Immature natural killer cell (primary cell): ENCODE data around the gene KCNQ1. TPM values are rescaled to one million over a fixed set of nuclear protein-coding genes. Genes with fewer than 3 reads are reported as not detected.

ENCODE experiments used
- DNase-seq, 3 donors: peaks; one replicate each; pipeline ENCODE4 v3.0.0; 2022; ENCODE audit warnings: mixed read lengths in 1 of 3
- H3K27ac Mint-ChIP-seq, 6 donors: one replicate each; pipeline ENCODE4 v1.8.0; 2020; ENCODE audit warnings: mixed read lengths in 6 of 6, mild to moderate bottlenecking in 5 of 6, inconsistent platforms in 4 of 6, moderate library complexity in 3 of 6
- H3K27me3 Mint-ChIP-seq, 3 donors: one replicate each; pipeline ENCODE4 v1.8.0; 2020 to 2021; ENCODE audit warnings: low read depth in 3 of 3, mild to moderate bottlenecking in 3 of 3, mixed read lengths in 3 of 3, moderate library complexity in 3 of 3, inconsistent platforms in 1 of 3
- H3K36me3 Mint-ChIP-seq, 3 donors: one replicate each; pipeline ENCODE4 v1.8.0; 2020; ENCODE audit warnings: mixed read lengths in 3 of 3, inconsistent platforms in 2 of 3, mild to moderate bottlenecking in 2 of 3
- H3K4me1 Mint-ChIP-seq, 2 donors: one replicate each; pipeline ENCODE4 v1.8.0; 2020; ENCODE audit warnings: inconsistent platforms in 2 of 2, mild to moderate bottlenecking in 2 of 2, mixed read lengths in 2 of 2, moderate library complexity in 1 of 2
- H3K4me3 Mint-ChIP-seq, 5 donors: one replicate each; pipeline ENCODE4 v1.8.0; 2020; ENCODE audit warnings: mild to moderate bottlenecking in 5 of 5, mixed read lengths in 5 of 5, inconsistent platforms in 3 of 5, moderate library complexity in 3 of 5
- H3K9me3 Mint-ChIP-seq, 6 donors: one replicate each; pipeline ENCODE4 v1.8.0; 2020; ENCODE audit warnings: mild to moderate bottlenecking in 6 of 6, mixed read lengths in 6 of 6, inconsistent platforms in 4 of 6, moderate library complexity in 3 of 6
- polyA plus RNA-seq, 3 donors: library from polyadenylated mRNA; unstranded; fragments of 300-500 nt; fragmentation: Illumina TruSeq; gene quantifications; one replicate each; pipeline ENCODE4 v1.2.3, GENCODE V29; 2021

The KCNQ1 gene
- polyA plus RNA-seq, 3 donors from 2014 or later, result 0.13 to 1.1 (median 0.73) TPM

GRCh38 chr11:2718817-2719438, 274.1 kb downstream of the KCNQ1 start:
- no peaks in the 10 kb centered on the region for H3K36me3 Mint-ChIP-seq
- H3K9me3 Mint-ChIP-seq, result no peaks in the 10 kb centered on the region
- no peak for DNase-seq
- H3K4me1 Mint-ChIP-seq, result no peaks in the 10 kb centered on the region
- H3K27me3 Mint-ChIP-seq, result peaks cover 0 to 2% (median 0%) of the 10 kb centered on the region in 3 donors
- H3K4me3 Mint-ChIP-seq, result no peak overlapping the region
- no peak overlapping the region for H3K27ac Mint-ChIP-seq

GRCh38 chr11:2719831-2720590, 275.2 kb downstream of the KCNQ1 start:
- DNase-seq, result no peak
- H3K9me3 Mint-ChIP-seq, result no peaks in the 10 kb centered on the region
- peaks cover 0 to 2% (median 2%) of the 10 kb centered on the region in 3 donors for H3K27me3 Mint-ChIP-seq
- H3K27ac Mint-ChIP-seq, result no peak overlapping the region
- H3K4me1 Mint-ChIP-seq, result no peaks in the 10 kb centered on the region
- no peaks in the 10 kb centered on the region for H3K36me3 Mint-ChIP-seq
- no peak overlapping the region for H3K4me3 Mint-ChIP-seq

DNA sequence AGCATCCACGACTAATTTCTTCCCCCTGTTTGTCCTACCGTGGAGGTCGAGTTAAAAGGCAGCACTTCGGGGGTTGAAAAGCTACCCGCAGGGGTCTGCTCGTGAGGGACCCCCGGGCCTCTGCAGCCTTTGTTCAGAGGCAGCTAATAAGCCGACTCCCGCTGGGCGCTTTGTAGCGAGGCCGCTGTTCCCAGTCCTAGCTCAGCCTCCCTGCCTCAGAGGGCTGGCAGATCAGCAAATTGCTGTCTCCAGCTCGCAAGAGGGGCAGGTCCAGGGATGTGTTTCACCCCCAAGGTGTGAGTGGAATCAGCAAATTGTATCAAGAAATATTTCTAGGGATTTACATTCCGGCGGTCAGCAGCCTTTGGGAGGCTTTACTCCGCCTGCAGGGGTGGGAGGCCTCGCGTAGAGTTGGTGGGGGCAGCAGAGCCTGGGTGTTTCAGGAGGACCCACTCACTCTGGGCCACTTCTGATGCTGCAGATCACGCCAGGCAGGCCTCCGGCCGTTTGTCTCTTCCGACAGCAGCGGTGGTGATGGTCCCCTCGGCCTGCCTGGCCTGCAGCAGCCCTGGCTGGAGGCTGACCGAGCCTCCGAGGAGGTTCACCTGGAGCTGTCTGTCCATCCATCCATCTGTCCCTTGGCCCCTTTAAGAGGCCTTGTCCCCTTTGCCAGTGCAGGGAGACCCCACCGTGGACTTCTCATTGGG, 276.6 kb downstream of the KCNQ1 start:
- Mint-ChIP-seq H3K27me3 (peaks cover 0 to 2% (median 2%) of the 10 kb centered on the region in 3 donors), H3K27ac (no peak overlapping the region), H3K9me3 (no peaks in the 10 kb centered on the region), H3K4me3 (no peak overlapping the region), H3K4me1 (no peaks in the 10 kb centered on the region), H3K36me3 (no peaks in the 10 kb centered on the region)
- no peak for DNase-seq

DNA sequence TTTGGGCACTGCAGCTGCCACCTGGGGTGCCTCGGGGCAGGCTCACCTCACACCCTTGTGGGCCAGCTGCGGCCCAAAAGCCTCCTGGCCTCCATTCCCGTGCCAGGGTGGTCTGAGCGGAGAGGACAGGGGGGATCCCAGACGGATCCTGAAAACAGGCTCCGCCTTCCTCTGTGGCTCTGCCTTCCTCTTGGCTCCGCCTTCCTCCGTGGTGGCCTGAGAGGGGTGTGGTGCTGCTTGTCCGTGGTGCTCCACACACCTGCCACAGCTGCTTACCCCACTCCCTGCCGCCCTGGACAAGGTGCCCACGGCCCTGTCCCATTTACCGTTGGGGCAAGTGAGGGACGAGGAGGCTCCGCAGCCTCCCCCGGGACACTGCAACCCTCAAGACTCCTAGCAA, 278.1 kb downstream of the KCNQ1 start:
- Mint-ChIP-seq H3K4me3 (no peak overlapping the region), H3K4me1 (no peaks in the 10 kb centered on the region), H3K27ac (no peak overlapping the region), H3K36me3 (no peaks in the 10 kb centered on the region), H3K9me3 (no peaks in the 10 kb centered on the region), H3K27me3 (peaks cover 0 to 2% (median 2%) of the 10 kb centered on the region in 3 donors)
- no peak for DNase-seq

- Mint-ChIP-seq H3K27ac (no peak overlapping the region), H3K27me3 (peaks cover 0 to 2% (median 2%) of the 10 kb centered on the region in 3 donors), H3K36me3 (no peaks in the 10 kb centered on the region), H3K9me3 (no peaks in the 10 kb centered on the region), H3K4me3 (no peak overlapping the region), H3K4me1 (no peaks in the 10 kb centered on the region)
- DNase-seq, result no peak
Observed at GRCh38 chr11:2724104-2724503, 279.3 kb downstream of the KCNQ1 start.

- H3K4me3 Mint-ChIP-seq, result no peak overlapping the region
- H3K36me3 Mint-ChIP-seq, result no peaks in the 10 kb centered on the region
- no peak for DNase-seq
- H3K27ac Mint-ChIP-seq, result no peak overlapping the region
- no peaks in the 10 kb centered on the region for H3K4me1 Mint-ChIP-seq
- H3K27me3 Mint-ChIP-seq, result peaks cover 0 to 2% (median 2%) of the 10 kb centered on the region in 3 donors
- no peaks in the 10 kb centered on the region for H3K9me3 Mint-ChIP-seq
Observed at GRCh38 chr11:2724653-2725367, 280.0 kb downstream of the KCNQ1 start.

DNA sequence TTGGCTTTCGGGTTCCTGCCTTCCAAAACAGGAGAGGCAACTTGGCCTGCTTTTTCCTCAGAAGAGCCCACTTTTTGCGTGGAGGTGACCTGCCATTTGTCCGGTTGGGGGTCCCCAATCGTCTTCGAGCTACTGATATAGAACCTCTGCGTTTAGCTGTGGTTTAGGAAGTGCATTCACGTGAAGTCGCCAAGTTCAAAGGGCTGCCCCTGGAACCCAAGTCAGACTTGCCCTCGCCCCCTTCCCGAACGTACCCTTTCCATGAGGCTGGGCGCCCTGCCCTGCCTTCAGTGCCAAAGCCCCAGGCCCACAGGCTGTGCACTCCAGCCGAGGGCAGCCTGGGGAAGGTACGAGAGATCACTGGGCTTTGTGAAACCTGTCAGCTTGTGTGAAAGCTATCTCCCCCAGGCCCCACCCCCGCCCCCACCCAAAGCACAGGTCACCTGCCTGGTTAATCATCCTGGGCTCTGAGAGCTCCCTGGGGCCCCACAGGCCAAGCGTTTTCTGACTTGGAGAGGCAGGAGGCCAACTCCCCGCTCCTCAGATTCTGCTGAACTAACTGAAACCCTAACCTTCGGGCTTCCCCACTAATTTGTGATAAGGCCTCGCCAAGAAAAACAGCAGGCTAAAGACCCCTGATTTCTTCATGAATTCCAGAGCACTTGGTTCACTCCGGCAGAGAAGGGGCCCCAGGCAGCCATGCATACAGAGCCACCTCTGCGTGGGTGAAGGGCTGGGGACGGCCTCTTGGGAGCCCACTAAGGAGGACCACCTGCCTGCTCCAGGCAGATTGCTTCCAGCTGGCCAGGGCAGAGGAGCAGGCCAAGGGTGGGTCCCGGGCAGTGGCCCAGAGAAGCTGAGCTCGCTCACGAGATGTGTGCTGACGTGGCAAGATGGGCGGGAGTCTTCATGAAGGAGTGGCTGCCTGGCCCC, 280.8 kb downstream of the KCNQ1 start:
- no peak for DNase-seq
- Mint-ChIP-seq H3K27ac (no peak overlapping the region), H3K4me3 (no peak overlapping the region), H3K36me3 (no peaks in the 10 kb centered on the region), H3K27me3 (peaks cover 0 to 2% (median 2%) of the 10 kb centered on the region in 3 donors), H3K9me3 (no peaks in the 10 kb centered on the region), H3K4me1 (no peaks in the 10 kb centered on the region)

GRCh38 chr11:2726964-2727363, 282.2 kb downstream of the KCNQ1 start:
- Mint-ChIP-seq H3K9me3 (no peaks in the 10 kb centered on the region), H3K27ac (no peak overlapping the region), H3K27me3 (peaks cover 0 to 2% (median 2%) of the 10 kb centered on the region in 3 donors), H3K4me1 (no peaks in the 10 kb centered on the region), H3K4me3 (no peak overlapping the region), H3K36me3 (no peaks in the 10 kb centered on the region)
- DNase-seq, result no peak

- H3K9me3 Mint-ChIP-seq, result no peaks in the 10 kb centered on the region
- H3K4me3 Mint-ChIP-seq, result no peak overlapping the region
- H3K36me3 Mint-ChIP-seq, result no peaks in the 10 kb centered on the region
- H3K27ac Mint-ChIP-seq, result no peak overlapping the region
- peaks cover 0 to 2% (median 2%) of the 10 kb centered on the region in 3 donors for H3K27me3 Mint-ChIP-seq
- no peak for DNase-seq
- no peaks in the 10 kb centered on the region for H3K4me1 Mint-ChIP-seq
Observed at GRCh38 chr11:2728128-2728662, 283.4 kb downstream of the KCNQ1 start.

DNA sequence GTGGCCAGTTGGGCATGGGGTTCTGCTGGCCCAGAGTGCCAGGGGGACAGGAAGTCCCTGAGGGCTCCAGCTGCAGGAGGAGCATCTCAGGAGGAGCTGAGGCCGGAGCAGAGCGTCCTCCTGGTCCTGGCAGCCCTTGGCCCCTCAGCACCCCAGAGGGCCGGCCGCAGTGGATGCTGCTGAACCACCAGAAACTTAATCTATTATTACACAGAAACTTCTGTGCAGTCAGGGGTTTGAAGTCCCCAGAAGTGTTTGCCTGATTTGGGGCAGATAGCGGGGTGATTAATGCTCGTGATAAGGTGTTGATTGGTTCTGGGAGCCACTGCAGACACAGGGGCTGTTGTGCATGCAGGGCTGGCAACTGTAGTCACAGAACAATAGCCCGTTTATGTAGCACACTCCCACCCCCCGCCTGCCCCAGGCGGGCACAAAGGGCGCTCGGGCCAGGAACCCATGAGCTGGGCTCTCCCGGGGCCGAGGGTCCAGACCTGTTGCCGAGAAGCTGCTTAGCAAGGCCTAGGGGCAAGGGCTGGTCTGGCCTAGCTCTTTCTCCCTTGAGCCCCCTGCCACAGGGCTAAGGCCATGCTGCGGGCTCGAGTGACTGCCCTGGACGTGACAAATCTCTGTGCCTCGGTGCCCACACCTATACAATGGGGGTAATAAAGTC, 284.0 kb downstream of the KCNQ1 start:
- Mint-ChIP-seq H3K9me3 (no peaks in the 10 kb centered on the region), H3K27ac (no peak overlapping the region), H3K4me3 (no peak overlapping the region), H3K27me3 (peaks cover 0 to 2% (median 1%) of the 10 kb centered on the region in 3 donors), H3K4me1 (no peaks in the 10 kb centered on the region), H3K36me3 (no peaks in the 10 kb centered on the region)
- no peak for DNase-seq

GRCh38 chr11:2729841-2730240, 285.0 kb downstream of the KCNQ1 start:
- H3K9me3 Mint-ChIP-seq, result no peaks in the 10 kb centered on the region
- H3K27ac Mint-ChIP-seq, result no peak overlapping the region
- H3K4me3 Mint-ChIP-seq, result no peak overlapping the region
- no peaks in the 10 kb centered on the region for H3K36me3 Mint-ChIP-seq
- H3K4me1 Mint-ChIP-seq, result no peaks in the 10 kb centered on the region
- no peak for DNase-seq
- peaks cover 0 to 1% (median 0%) of the 10 kb centered on the region in 3 donors for H3K27me3 Mint-ChIP-seq

DNA sequence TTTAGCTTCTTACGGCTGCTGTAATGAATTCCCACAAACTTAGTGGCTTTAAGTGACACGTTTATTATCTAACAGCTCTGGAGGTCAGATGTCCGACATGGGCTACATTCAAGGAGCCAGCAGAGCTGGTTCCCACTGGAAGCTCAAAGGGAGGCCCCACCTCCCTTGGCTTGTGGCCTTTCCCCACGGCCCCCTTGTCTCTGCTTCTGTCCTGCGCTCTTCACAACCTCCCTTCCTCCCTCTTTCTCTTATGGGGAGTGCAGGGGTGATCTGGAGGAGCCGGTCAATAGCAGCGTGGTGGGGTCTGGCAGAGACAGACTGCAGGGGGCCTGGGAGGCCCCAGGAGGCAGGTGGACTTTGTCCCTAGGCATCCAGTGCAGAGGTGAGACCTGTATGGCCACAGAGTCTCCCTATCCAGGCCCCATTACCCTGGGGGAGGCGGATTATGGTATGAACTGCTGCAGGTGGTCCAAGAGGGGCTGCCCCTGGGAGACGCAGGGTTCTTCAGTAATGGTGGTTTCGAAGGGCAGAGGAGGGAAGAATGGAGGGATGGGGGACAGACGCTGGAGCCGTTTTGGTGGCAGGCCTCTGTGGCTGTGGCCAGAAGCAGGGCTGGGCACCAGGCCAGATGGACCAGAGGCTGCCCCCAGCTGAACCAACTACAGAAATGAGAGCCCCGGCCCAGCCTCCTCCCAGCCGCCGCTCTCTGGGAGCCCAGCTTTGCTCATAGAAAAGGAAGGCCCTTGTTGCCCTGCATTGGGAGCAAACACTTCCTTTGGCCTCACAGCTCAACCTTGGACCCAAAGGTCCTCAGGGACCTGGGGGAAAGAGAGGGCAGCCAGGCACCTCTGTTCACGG, 285.7 kb downstream of the KCNQ1 start:
- DNase-seq, result no peak
- Mint-ChIP-seq H3K36me3 (no peaks in the 10 kb centered on the region), H3K4me1 (no peaks in the 10 kb centered on the region), H3K27ac (no peak overlapping the region), H3K9me3 (no peaks in the 10 kb centered on the region), H3K4me3 (no peak overlapping the region), H3K27me3 (peaks cover 0 to 1% (median 0%) of the 10 kb centered on the region in 3 donors)
